GM12878 (cell line): ENCODE results near the gene IRF4. TPM values are rescaled to one million over a fixed set of nuclear protein-coding genes. Genes with fewer than 3 reads are reported as not detected.

Experiments
- ASH2L ChIP-seq: fragments of 300-600, 200-600 bp; sonication (generic); IDR thresholded peaks from 2 replicates; pipeline ENCODE4 v1.6.1; 2017; ENCODE audit warnings: low read depth, mild to moderate bottlenecking, borderline replicate concordance
- BRCA1 ChIP-seq: IDR thresholded peaks from 2 replicates; pipeline ENCODE4 v1.6.1; 2011; ENCODE audit warnings: low read depth, low read length, improper control_type of control experiment
- CBX5 ChIP-seq: sonication (generic); IDR thresholded peaks from 2 replicates; pipeline ENCODE4 v1.6.1; 2016; ENCODE audit warnings: low read depth, moderate library complexity, mild to moderate bottlenecking, inconsistent platforms
- CHD1 ChIP-seq: IDR thresholded peaks from 2 replicates; pipeline ENCODE4 v1.6.1; 2012; ENCODE audit warnings: low read depth, low read length, improper control_type of control experiment
- DPF2 ChIP-seq: fragments of 450-650 bp; IDR thresholded peaks from 2 replicates; pipeline ENCODE4 v1.6.1; 2017; ENCODE audit warnings: mild to moderate bottlenecking
- EGR1 ChIP-seq, 2 experiments: IDR thresholded peaks; 1 replicate in 1 of 2; 2 replicates in 1 of 2; pipeline ENCODE4 v1.6.1; 2011 to 2012; ENCODE audit warnings: low read depth in 2 of 2, low read length in 2 of 2, borderline replicate concordance in 1 of 2, mild to moderate bottlenecking in 1 of 2, moderate library complexity in 1 of 2
- IKZF1 ChIP-seq: fragments of 450-650 bp; conservative IDR thresholded peaks from 2 replicates; pipeline ENCODE4 v1.6.1; 2017; ENCODE audit warnings: antibody characterized with exemption, mild to moderate bottlenecking
- IRF4 ChIP-seq: IDR thresholded peaks from 2 replicates; pipeline ENCODE4 v1.6.1; 2011; ENCODE audit warnings: low read depth, low read length
- NRF1 ChIP-seq: conservative IDR thresholded peaks from 2 replicates; pipeline ENCODE4 v1.6.1; 2011; ENCODE audit warnings: mild to moderate bottlenecking, low read depth, low read length, improper control_type of control experiment
- POLR2AphosphoS2 ChIP-seq: IDR thresholded peaks from 2 replicates; pipeline ENCODE4 v1.6.1; 2011; ENCODE audit warnings: low read depth, mild to moderate bottlenecking, low read length, improper control_type of control experiment, moderate library complexity
- POU2F2 ChIP-seq: IDR thresholded peaks from 3 replicates; pipeline ENCODE4 v1.6.1; 2011; ENCODE audit warnings: low read depth, mild to moderate bottlenecking, low read length, borderline replicate concordance
- SMAD5 ChIP-seq: IDR thresholded peaks from 2 replicates; pipeline ENCODE4 v1.6.1; 2016; ENCODE audit warnings: antibody characterized with exemption, low read depth
- SMC3 ChIP-seq: IDR thresholded peaks from 2 replicates; pipeline ENCODE4 v1.6.1; 2011; ENCODE audit warnings: low read length, improper control_type of control experiment, borderline replicate concordance
- SREBF1 ChIP-seq: IDR thresholded peaks from 2 replicates; pipeline ENCODE4 v1.6.1; 2012; ENCODE audit warnings: mild to moderate bottlenecking, low read length
- polyA plus RNA-seq, 11 experiments: library from polyadenylated mRNA; depleted of rRNA in 4 of 11; unstranded in 6 of 11; stranded (reverse) in 5 of 11; fragments of >200 nt; fragmentation: Nextera tagmentation in 4 of 11; fragmentation: Illumina TruSeq in 1 of 11; extraction: Ambion mirVana in 4 of 11; extraction: Trizol in 1 of 11; gene quantifications; 1 replicate in 1 of 11; 2 replicates in 10 of 11; pipeline versions ENCODE4 v1.2.1 to v1.2.3, GENCODE V29; 2011 to 2016; ENCODE audit warnings: inconsistent platforms in 2 of 11, missing spikeins in 2 of 11, low read depth in 1 of 11
- total RNA-seq, 4 experiments: library from RNA; depleted of rRNA in 3 of 4; stranded (reverse); fragments of >200 nt in 3 of 4; fragmentation: Illumina TruSeq in 1 of 4; extraction: Trizol in 1 of 4; gene quantifications; 2 replicates each; pipeline versions ENCODE4 v1.2.1 to v1.2.3, GENCODE V29; 2013 to 2021
- TF ChIP-seq, protein P1 (sequence below): fragments of 450-650 bp; IDR thresholded peaks from 2 replicates; pipeline ENCODE4 v1.6.1; 2018; ENCODE audit warnings: mild to moderate bottlenecking, low read depth, moderate library complexity; ENCODE audit not compliant: partially characterized antibody
- TF ChIP-seq, protein P2 (sequence below): fragments of 450-650 bp; IDR thresholded peaks from 2 replicates; pipeline ENCODE4 v1.6.1; 2017; ENCODE audit warnings: mild to moderate bottlenecking, low read depth, inconsistent platforms; ENCODE audit not compliant: poor library complexity, severe bottlenecking
- TF ChIP-seq, protein P3 (sequence below): IDR thresholded peaks from 2 replicates; pipeline ENCODE4 v1.6.1; 2012; ENCODE audit warnings: low read length, inconsistent platforms
- TF ChIP-seq, protein P4 (sequence below): fragments of 450-650 bp; IDR thresholded peaks from 2 replicates; pipeline ENCODE4 v1.6.1; 2014; ENCODE audit warnings: mild to moderate bottlenecking
- TF ChIP-seq, protein P5 (sequence below): IDR thresholded peaks from 2 replicates; pipeline ENCODE4 v1.6.1; 2011; ENCODE audit warnings: borderline replicate concordance, low read depth, mild to moderate bottlenecking, moderate library complexity, mixed read lengths, low read length; ENCODE audit not compliant: insufficient read depth; ENCODE audit errors: extremely low read length

Gene IRF4
- total and polyA plus RNA-seq, 10 of the 15 experiments (the other 5 are each of a cell fraction or from before 2014, with no cell fraction given) = 50.0 to 495 (median 257) TPM

GRCh38 chr6:392441-393390 is 1.2 kb downstream of the IRF4 start (continued):
- TF ChIP-seq, protein P1, sequence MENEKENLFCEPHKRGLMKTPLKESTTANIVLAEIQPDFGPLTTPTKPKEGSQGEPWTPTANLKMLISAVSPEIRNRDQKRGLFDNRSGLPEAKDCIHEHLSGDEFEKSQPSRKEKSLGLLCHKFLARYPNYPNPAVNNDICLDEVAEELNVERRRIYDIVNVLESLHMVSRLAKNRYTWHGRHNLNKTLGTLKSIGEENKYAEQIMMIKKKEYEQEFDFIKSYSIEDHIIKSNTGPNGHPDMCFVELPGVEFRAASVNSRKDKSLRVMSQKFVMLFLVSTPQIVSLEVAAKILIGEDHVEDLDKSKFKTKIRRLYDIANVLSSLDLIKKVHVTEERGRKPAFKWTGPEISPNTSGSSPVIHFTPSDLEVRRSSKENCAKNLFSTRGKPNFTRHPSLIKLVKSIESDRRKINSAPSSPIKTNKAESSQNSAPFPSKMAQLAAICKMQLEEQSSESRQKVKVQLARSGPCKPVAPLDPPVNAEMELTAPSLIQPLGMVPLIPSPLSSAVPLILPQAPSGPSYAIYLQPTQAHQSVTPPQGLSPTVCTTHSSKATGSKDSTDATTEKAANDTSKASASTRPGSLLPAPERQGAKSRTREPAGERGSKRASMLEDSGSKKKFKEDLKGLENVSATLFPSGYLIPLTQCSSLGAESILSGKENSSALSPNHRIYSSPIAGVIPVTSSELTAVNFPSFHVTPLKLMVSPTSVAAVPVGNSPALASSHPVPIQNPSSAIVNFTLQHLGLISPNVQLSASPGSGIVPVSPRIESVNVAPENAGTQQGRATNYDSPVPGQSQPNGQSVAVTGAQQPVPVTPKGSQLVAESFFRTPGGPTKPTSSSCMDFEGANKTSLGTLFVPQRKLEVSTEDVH = no peak
- TF ChIP-seq DPF2 = no peak
- no peak for TF ChIP-seq NRF1
- no peak; the same call in none of the 2 replicates for TF ChIP-seq POLR2AphosphoS2
- TF ChIP-seq, protein P2, sequence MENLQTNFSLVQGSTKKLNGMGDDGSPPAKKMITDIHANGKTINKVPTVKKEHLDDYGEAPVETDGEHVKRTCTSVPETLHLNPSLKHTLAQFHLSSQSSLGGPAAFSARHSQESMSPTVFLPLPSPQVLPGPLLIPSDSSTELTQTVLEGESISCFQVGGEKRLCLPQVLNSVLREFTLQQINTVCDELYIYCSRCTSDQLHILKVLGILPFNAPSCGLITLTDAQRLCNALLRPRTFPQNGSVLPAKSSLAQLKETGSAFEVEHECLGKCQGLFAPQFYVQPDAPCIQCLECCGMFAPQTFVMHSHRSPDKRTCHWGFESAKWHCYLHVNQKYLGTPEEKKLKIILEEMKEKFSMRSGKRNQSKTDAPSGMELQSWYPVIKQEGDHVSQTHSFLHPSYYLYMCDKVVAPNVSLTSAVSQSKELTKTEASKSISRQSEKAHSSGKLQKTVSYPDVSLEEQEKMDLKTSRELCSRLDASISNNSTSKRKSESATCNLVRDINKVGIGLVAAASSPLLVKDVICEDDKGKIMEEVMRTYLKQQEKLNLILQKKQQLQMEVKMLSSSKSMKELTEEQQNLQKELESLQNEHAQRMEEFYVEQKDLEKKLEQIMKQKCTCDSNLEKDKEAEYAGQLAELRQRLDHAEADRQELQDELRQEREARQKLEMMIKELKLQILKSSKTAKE = no peak
- TF ChIP-seq CBX5 = no peak
- no peak for TF ChIP-seq BRCA1
- TF ChIP-seq, protein P3, sequence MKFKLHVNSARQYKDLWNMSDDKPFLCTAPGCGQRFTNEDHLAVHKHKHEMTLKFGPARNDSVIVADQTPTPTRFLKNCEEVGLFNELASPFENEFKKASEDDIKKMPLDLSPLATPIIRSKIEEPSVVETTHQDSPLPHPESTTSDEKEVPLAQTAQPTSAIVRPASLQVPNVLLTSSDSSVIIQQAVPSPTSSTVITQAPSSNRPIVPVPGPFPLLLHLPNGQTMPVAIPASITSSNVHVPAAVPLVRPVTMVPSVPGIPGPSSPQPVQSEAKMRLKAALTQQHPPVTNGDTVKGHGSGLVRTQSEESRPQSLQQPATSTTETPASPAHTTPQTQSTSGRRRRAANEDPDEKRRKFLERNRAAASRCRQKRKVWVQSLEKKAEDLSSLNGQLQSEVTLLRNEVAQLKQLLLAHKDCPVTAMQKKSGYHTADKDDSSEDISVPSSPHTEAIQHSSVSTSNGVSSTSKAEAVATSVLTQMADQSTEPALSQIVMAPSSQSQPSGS = 0 out of 2 replicates have a peak, but pooled peaks have one; percentile 14
- TF ChIP-seq EGR1 (IDR thresholded peaks at IDR 0.05; ENCODE audit: borderline replicate concordance in 1 of 2, low read depth in 2 of 2, low read length in 2 of 2) = no peak
- peak; percentile 76 for TF ChIP-seq SMAD5
- TF ChIP-seq, protein P4, sequence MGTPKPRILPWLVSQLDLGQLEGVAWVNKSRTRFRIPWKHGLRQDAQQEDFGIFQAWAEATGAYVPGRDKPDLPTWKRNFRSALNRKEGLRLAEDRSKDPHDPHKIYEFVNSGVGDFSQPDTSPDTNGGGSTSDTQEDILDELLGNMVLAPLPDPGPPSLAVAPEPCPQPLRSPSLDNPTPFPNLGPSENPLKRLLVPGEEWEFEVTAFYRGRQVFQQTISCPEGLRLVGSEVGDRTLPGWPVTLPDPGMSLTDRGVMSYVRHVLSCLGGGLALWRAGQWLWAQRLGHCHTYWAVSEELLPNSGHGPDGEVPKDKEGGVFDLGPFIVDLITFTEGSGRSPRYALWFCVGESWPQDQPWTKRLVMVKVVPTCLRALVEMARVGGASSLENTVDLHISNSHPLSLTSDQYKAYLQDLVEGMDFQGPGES = no peak
- TF ChIP-seq SREBF1 = no peak
- TF ChIP-seq, protein P5, sequence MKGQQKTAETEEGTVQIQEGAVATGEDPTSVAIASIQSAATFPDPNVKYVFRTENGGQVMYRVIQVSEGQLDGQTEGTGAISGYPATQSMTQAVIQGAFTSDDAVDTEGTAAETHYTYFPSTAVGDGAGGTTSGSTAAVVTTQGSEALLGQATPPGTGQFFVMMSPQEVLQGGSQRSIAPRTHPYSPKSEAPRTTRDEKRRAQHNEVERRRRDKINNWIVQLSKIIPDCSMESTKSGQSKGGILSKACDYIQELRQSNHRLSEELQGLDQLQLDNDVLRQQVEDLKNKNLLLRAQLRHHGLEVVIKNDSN = no peak
- no peak for TF ChIP-seq CHD1
- TF ChIP-seq ASH2L = no peak
- TF ChIP-seq POU2F2 = peak; percentile 50; the same call in 2 of the 3 replicates
- no peak for TF ChIP-seq SMC3
- TF ChIP-seq IRF4 = no peak
- no peak for TF ChIP-seq IKZF1
